Measurements from ENCODE around the gene CEP20.

The CEP20 gene

GRCh38 chr16:15876503-15876902 is 11.9 kb downstream of the CEP20 start:
- H3K27me3 Mint-ChIP-seq (ENCODE audit: low read depth) = no peaks in the 10 kb centered on the region
- peaks cover 8% of the 10 kb centered on the region for H3K4me1 Mint-ChIP-seq
- H3K4me3 Mint-ChIP-seq = no peak overlapping the region
- H3K27ac Mint-ChIP-seq = no peak overlapping the region
- H3K9me3 Mint-ChIP-seq = no peaks in the 10 kb centered on the region
- TF ChIP-seq CTCF (IDR thresholded peaks at IDR 0.05; ENCODE audit: unreplicated experiment in 3 of 3) = no peak
- H3K36me3 Mint-ChIP-seq (ENCODE audit: low read depth) = peaks cover 49% of the 10 kb centered on the region

GRCh38 chr16:15874745-15875314 is 13.6 kb downstream of the CEP20 start:
- Mint-ChIP-seq H3K4me1 (peaks cover 8% of the 10 kb centered on the region), H3K27me3 (ENCODE audit: low read depth) (no peaks in the 10 kb centered on the region), H3K9me3 (no peaks in the 10 kb centered on the region), H3K4me3 (no peak overlapping the region), H3K27ac (peak overlapping the region; percentile 2 to 20 (median 10)), H3K36me3 (ENCODE audit: low read depth) (peaks cover 54% of the 10 kb centered on the region)
- TF ChIP-seq CTCF (IDR thresholded peaks at IDR 0.05; ENCODE audit: unreplicated experiment in 3 of 3) = peak; percentile 55 to 70 (median 66)

- no peak for TF ChIP-seq CTCF (IDR thresholded peaks at IDR 0.05; ENCODE audit: unreplicated experiment in 3 of 3)
- H3K4me3 Mint-ChIP-seq = no peak overlapping the region
- peak overlapping the region in 1 of 3 experiments; percentile 59 for H3K27ac Mint-ChIP-seq
- no peaks in the 10 kb centered on the region for H3K27me3 Mint-ChIP-seq (ENCODE audit: low read depth)
- H3K4me1 Mint-ChIP-seq = peaks cover 8% of the 10 kb centered on the region
- H3K36me3 Mint-ChIP-seq (ENCODE audit: low read depth) = peaks cover 52% of the 10 kb centered on the region
- H3K9me3 Mint-ChIP-seq = no peaks in the 10 kb centered on the region
These were observed 14.7 kb downstream of the CEP20 start for GRCh38 chr16:15873737-15874136.

- Mint-ChIP-seq H3K27ac (peak overlapping the region in 2 of 3 experiments; percentile 48 to 59), H3K4me3 (no peak overlapping the region), H3K36me3 (ENCODE audit: low read depth) (peaks cover 55% of the 10 kb centered on the region), H3K27me3 (ENCODE audit: low read depth) (no peaks in the 10 kb centered on the region), H3K9me3 (no peaks in the 10 kb centered on the region), H3K4me1 (peaks cover 8% of the 10 kb centered on the region)
- no peak for TF ChIP-seq CTCF (IDR thresholded peaks at IDR 0.05; ENCODE audit: unreplicated experiment in 3 of 3)
These were observed 15.1 kb downstream of the CEP20 start for GRCh38 chr16:15873301-15873700.

- Mint-ChIP-seq H3K27ac (no peak overlapping the region), H3K27me3 (ENCODE audit: low read depth) (no peaks in the 10 kb centered on the region), H3K36me3 (ENCODE audit: low read depth) (peaks cover 55% of the 10 kb centered on the region), H3K4me3 (no peak overlapping the region), H3K4me1 (peaks cover 16% of the 10 kb centered on the region), H3K9me3 (no peaks in the 10 kb centered on the region)
- TF ChIP-seq CTCF (IDR thresholded peaks at IDR 0.05; ENCODE audit: unreplicated experiment in 3 of 3) = no peak
These were observed 18.4 kb downstream of the CEP20 start for GRCh38 chr16:15870011-15870410.

- H3K9me3 Mint-ChIP-seq = no peaks in the 10 kb centered on the region
- H3K4me3 Mint-ChIP-seq = no peak overlapping the region
- no peak overlapping the region for H3K27ac Mint-ChIP-seq
- peaks cover 37% of the 10 kb centered on the region for H3K36me3 Mint-ChIP-seq (ENCODE audit: low read depth)
- peaks cover 7% of the 10 kb centered on the region for H3K4me1 Mint-ChIP-seq
- no peak for TF ChIP-seq CTCF (IDR thresholded peaks at IDR 0.05; ENCODE audit: unreplicated experiment in 3 of 3)
- peaks cover 6% of the 10 kb centered on the region for H3K27me3 Mint-ChIP-seq (ENCODE audit: low read depth)
These were observed 22.0 kb downstream of the CEP20 start for GRCh38 chr16:15866451-15866850.
